NCI-H1092 (cell line): ENCODE data around the gene MTURN.
"Not testable (repeated sequence)": the region's sequence is repeated elsewhere in the genome, so short reads cannot be mapped to it uniquely, and the experiment has no call there.

Source experiments
- DNase-seq: peaks from one replicate; lab custom pipeline; 2025; lab: John Stamatoyannopoulos, UW

Gene MTURN

GRCh38 chr7:30180718-30181117, 45.9 kb downstream of the MTURN start:
- DNase-seq: no peak

DNA sequence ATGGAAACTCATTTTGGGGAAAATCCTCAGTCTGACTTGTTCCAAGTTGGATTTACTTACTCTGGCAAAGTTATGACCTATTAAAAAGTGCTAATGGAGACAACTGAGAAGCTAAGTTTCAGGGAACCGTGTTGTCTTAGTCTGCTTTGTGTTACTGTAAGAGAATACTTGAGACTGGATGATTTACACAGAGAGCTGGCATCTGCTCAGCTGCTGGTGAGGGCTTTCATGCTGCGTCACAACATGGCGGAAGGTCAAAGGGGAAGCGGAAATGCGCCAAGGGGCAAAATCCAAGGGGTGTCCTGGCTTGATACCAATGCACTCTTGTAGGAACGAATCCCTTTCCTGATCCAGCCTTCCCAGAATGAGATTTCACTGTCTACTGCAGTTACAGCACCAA, 46.4 kb downstream of the MTURN start:
- no peak for DNase-seq

- DNase-seq: no peak
Observed at GRCh38 chr7:30181736-30182522, 47.1 kb downstream of the MTURN start.

- no peak for DNase-seq
Observed at GRCh38 chr7:30182814-30183213, 48.0 kb downstream of the MTURN start.

DNA sequence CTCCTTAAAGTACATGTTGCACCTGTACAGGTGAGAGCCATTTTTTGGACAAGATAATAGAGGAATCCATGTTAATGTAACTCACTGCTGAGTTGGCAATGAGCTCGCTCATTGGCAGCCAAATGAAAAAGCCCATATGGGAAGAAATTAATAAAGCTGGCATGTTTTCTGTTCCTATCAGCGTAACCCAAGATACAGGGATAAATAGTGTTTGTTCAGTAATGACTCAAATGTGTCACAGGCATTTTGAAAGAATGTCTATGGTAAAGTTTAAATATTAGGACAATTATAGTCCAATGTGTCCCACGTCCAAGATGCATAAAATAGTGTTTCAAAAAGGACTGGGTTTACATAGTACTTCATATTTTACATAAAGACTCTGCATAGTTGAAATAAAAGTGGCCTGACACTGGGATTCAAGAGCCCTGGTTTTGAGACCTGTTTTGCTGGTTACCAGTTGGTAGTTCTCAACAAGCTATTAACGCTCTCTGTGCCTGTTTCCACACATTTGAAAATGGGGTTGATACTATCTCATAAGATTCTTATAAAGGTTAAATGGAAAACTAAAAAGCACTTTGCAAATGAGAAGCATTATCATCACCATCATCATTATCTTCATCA, 49.1 kb downstream of the MTURN start:
- DNase-seq: no peak

DNA sequence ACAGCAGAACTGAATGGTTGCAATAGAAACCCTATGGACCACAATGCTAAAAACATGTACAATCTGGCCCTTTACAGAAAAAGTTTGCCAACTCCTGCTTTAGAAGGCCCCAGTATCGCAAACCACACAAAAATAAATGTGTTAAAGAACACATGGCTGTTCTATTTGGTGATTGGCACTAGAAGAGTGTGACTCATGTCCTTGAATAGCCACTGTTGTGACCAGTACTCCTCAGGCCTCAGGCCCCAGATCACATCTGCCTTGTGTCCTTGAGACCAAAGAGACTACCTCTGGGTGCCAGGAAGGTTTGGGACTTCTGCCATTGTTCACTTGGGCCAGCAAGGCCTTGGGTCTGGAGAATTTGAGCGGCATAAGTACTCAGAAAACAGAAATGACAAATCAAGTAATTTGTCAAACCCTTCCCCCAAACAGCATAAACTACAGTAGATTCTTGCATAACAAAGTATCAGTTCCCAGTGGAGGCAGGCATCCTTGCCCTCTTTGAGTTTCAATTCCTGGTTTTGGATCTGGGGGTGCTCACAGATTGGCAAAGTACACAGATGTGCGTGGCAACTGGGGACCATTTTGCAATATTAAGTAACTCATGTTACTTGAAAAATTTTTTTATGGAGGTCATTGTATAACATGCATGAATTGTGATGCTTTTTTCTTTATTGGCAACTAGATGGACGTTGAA, 50.2 kb downstream of the MTURN start:
- no peak for DNase-seq

DNA sequence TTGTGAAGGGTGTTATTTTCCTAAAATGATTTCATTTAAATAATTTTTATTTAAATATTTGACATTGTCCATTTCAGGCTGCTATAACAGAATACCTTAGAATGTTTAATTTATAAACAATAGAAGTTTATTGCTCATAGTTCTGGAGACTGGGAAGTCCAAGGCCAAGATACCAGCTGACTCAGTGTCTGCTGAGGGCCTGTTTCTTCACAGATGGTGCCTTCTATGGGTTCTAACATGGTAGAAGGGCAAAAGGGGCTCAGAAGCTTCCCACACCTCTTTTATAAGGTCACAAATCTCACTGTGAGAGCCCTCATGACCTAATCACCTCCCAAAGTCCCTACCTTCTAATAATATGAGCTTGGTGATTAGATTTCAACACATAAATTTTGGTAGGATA, 50.7 kb downstream of the MTURN start:
- no peak for DNase-seq

GRCh38 chr7:30186725-30187124, 51.9 kb downstream of the MTURN start:
- DNase-seq: no peak

DNA sequence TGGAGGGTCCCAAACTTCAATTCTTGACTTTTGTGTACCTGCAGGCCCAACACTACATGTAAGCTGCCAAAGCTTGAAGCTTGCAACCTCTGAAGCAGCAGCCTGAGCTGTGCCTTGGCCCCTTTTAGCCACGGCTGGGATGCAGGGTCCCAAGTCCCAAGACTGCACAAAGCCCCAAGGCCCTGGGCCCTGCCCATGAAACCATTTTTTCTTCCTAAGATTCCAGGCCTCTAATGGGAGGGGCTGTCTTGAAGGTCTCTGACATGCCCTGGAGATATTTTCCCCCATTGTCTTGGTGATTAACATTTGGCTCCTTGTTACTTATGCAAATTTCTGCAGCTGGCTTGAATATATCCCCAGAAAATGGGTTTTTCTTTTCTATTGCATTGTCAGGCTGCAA, 52.7 kb downstream of the MTURN start:
- DNase-seq: no peak

DNA sequence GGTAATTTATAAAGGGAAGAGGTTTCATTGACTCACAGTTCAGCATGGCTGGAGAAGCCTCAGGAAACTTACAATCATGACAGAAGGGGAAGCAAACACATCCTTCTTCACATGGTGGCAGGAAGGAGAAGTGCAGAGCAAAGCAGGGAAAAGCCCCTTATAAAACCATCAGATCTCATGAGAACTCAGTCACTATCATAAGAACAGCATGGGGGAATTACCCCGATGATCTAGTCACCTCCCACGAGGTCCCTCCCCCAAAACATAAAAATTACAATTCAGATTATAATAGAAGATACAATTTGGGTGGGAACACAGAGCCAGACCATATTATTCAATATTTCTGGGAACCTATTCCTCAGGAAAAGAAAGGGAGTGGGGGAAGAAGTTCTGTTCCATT, 53.6 kb downstream of the MTURN start:
- not testable (repeated sequence) for DNase-seq

- no peak for DNase-seq
Observed at GRCh38 chr7:30188811-30189210, 54.0 kb downstream of the MTURN start.

DNA sequence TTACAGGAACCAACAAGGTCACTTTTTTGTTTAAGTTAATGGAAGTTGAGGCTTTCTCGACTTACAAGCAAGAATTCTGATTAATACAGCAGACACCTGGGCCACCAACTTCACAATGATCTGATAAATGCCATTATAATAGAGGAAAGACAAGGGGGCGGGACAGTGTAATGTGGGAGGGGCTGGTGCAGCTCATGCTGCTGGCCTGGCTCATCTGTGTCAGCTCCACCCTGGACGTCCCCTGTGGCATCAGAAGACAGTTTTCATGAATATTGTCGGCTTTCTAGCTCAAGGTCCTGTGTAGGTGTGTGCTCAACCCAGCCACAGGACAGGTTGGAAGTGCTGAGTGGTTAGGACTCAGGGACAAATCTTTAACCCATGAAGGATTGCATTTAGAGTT, 57.0 kb downstream of the MTURN start:
- DNase-seq: no peak

DNA sequence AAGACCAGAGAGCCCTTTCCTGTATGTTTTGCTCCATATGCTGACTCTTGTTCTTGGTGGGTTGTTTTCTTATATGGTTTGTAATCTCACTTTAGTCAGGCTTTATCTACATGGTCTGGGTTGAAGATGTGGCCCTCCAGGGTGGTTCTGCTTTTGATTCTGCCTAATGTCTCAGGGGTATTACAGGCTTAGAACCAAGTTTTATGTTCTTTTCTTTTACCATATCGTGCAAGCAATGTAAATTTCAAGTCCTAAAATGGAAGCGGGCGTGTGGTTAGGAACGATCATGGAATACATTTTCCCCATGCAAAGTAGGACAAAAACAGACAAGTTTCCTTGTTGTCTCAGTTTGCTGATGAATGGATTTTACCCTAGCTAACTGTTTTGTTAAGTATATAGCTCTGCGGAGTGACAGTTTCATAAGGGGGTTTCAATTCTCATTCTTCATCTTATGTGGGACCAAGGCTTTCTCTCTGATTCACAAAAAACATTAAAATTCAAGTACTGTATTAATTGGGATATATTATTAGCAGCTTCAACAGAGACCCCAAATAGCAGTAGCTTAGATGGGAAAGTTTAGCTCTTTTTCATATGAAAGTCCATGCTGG, 58.7 kb downstream of the MTURN start:
- DNase-seq: no peak

GRCh38 chr7:30196408-30196807, 61.6 kb downstream of the MTURN start:
- DNase-seq: no peak

- DNase-seq: no peak
Observed at GRCh38 chr7:30197438-30197837, 62.7 kb downstream of the MTURN start.

DNA sequence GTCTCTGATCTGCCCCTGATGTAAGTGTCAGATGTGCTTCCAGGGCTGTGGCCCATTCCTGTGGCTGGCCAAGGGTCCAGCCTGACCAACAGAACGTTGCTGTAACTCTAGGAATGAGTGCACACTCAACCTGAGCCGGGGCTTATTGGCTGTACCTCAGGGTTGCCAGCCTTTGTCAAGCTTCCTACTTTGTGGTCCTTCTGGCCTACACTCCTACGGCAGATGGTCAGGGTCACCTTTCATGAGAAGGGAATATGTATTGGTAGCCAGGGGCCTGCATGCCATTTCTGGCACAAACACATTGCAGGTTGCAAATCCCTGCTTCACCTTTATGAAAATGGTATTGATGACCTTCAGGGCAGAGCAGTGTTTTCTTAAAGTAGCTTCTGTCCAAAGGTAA, 64.5 kb downstream of the MTURN start:
- no peak for DNase-seq

DNA sequence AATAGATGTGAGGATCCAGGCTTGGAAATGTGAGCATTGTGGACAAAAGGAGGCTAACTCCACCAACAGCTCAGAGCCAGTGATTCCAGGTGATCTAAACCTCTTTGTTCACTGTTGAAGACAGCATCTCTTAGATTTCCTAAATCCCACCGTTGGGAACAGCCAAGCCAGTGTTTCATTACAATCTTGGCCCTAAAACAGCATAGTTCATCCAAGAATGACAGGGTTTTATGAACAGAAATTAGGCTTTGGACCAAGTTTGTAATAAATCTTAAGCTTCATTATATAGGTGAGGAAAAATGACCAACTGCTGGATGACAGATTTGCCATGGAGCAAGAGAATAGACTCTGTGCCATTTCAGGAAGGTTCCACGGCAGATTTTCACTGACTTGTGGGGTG, 65.8 kb downstream of the MTURN start:
- DNase-seq: no peak

DNA sequence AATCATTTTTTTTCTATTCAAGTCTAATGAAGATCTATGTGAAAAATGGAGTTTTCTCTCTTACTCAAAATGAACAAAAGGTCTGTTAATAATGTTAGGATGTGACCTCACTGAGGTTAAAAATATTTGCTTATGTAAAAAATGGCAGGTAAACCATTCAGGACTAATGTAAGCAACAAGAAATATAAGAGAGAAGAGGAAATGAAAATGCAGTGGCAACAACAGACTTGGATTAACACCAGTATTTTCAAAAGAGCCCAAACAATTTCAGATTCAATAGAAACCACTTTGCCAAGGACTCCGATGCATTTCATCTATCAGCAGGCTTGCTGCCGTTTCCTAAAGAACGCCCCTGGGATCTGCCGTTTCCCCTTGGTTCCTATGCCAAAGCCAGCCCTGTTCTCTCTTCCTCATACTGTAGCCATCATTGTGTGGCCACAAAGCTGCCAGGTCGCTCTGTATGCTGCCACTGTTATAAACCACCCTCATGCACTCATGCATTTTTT, 66.4 kb downstream of the MTURN start:
- DNase-seq: no peak

DNA sequence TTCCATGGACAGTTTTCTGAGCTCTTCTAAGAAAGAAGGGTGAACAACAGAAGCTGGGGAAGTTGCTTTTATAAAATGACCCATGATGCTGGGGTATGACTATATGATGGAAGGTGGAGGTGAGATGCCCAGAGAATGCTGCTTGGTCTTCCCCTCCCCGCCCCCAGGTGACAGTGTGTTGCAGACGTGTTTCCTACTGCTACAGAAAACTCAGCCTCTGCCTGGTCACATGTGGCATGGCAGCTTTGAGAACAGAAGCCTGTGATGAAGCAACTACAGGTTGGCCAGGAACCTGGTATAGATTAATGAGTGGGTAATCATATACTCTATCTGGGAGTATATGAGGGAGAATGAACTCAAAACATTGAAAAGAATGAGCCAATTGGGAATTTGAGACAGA, 67.1 kb downstream of the MTURN start:
- no peak for DNase-seq

DNA sequence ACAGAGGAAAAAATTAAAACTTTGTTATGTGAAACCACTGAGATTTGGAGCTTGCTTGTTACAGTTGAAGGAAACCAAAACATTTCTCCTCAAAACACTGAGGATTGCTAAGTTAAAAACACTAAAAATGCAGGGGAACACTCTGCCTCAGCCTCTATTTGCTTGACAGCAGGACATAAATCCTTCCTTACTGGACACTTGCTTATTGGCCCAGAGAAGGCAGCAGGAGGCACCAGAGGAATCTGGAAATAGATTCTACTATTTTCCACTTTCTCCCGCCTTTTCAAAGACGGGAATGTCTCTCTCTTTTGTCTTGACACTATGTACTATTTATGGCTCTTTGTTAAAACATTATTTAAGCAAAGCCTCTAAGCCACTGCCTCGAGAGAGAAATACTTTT, 67.9 kb downstream of the MTURN start:
- no peak for DNase-seq

GRCh38 chr7:30206491-30206890, 71.7 kb downstream of the MTURN start:
- DNase-seq: no peak

DNA sequence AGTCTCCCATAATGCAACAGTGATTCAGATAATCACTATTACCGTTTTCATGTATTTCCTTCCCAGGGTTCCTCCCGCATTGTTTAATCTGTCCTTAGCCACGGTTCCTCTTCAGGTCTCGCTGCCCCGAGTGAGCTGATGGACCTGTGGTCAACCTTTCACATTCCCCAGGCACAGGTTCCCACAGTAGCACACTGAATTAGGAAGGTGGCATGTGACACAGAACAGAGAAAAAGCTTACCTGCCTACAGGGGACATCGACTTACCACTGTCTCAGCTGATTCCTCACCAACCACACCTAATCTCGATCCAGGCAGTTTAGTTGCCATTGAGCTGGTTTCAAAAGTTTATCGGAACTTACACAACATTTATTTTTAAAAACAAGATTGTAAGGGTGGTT, 72.2 kb downstream of the MTURN start:
- no peak for DNase-seq

GRCh38 chr7:30207376-30207775, 72.6 kb downstream of the MTURN start:
- no peak for DNase-seq
